ENCODE results near the gene COL6A5.
"Not testable (repeated sequence)": the region's sequence is repeated elsewhere in the genome, so short reads cannot be mapped to it uniquely, and the experiment has no call there.

- TF ChIP-seq, protein P1, sequence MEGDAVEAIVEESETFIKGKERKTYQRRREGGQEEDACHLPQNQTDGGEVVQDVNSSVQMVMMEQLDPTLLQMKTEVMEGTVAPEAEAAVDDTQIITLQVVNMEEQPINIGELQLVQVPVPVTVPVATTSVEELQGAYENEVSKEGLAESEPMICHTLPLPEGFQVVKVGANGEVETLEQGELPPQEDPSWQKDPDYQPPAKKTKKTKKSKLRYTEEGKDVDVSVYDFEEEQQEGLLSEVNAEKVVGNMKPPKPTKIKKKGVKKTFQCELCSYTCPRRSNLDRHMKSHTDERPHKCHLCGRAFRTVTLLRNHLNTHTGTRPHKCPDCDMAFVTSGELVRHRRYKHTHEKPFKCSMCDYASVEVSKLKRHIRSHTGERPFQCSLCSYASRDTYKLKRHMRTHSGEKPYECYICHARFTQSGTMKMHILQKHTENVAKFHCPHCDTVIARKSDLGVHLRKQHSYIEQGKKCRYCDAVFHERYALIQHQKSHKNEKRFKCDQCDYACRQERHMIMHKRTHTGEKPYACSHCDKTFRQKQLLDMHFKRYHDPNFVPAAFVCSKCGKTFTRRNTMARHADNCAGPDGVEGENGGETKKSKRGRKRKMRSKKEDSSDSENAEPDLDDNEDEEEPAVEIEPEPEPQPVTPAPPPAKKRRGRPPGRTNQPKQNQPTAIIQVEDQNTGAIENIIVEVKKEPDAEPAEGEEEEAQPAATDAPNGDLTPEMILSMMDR (IDR thresholded peaks at IDR 0.05): not testable (repeated sequence)
- not testable (repeated sequence) for TF ChIP-seq POLR2A, EP300, POLR2AphosphoS5 (IDR thresholded peaks at IDR 0.05)
Observed at GRCh38 chr3:130348258-130348657, 2.8 kb downstream of the COL6A5 start.

Data from gastroesophageal sphincter (tissue), 3 donors.